NT2/D1 (cell line): ENCODE results near the gene LBHD1.

Source experiments
- DNase-seq: peaks from one replicate; pipeline ENCODE4 v3.0.0-alpha.2; 2011; ENCODE audit warnings: low read depth, low spot score
- H3K27me3 ChIP-seq: 2 replicates; pipeline ENCODE4 v1.6.0; 2011; ENCODE audit warnings: mild to moderate bottlenecking; ENCODE audit not compliant: insufficient read length, insufficient read depth
- H3K36me3 ChIP-seq: 2 replicates; pipeline ENCODE4 v1.6.1; 2011; ENCODE audit warnings: mild to moderate bottlenecking, low read length, mixed read lengths; ENCODE audit not compliant: insufficient read depth, insufficient read length
- H3K4me1 ChIP-seq: 2 replicates; pipeline ENCODE4 v1.5.1; 2011; ENCODE audit not compliant: insufficient read depth, insufficient read length
- H3K4me3 ChIP-seq: 2 replicates; pipeline ENCODE4 v1.5.1; 2011; ENCODE audit warnings: low read depth; ENCODE audit not compliant: insufficient read length
- H3K9ac ChIP-seq: 2 replicates; pipeline ENCODE4 v1.6.0; 2011; ENCODE audit warnings: low read depth; ENCODE audit not compliant: insufficient read length
- H3K9me3 ChIP-seq: 2 replicates; pipeline ENCODE4 v1.5.1; 2011; ENCODE audit warnings: mild to moderate bottlenecking, low read length; ENCODE audit not compliant: insufficient read depth
- SUZ12 ChIP-seq: IDR thresholded peaks from 2 replicates; pipeline ENCODE4 v1.6.1; 2011; ENCODE audit not compliant: insufficient read length, insufficient read depth; ENCODE audit errors: extremely low read depth
- YY1 ChIP-seq: IDR thresholded peaks from 2 replicates; pipeline ENCODE4 v1.6.1; 2011; ENCODE audit not compliant: insufficient read length, insufficient read depth
- ZNF274 ChIP-seq: IDR thresholded peaks from 2 replicates; pipeline ENCODE4 v1.6.1; 2011; ENCODE audit warnings: mild to moderate bottlenecking, low read depth, low read length

The LBHD1 gene

GRCh38 chr11:62712861-62713260 is 40.8 kb upstream of the LBHD1 start:
- H3K4me3 ChIP-seq = no peak overlapping the region
- DNase-seq = no peak
- no peak overlapping the region for H3K9ac ChIP-seq
- TF ChIP-seq ZNF274 (no peak), SUZ12 (no peak), YY1 (no peak)
- H3K27me3 ChIP-seq = no peaks in the 10 kb centered on the region
- peaks cover 76% of the 10 kb centered on the region for H3K36me3 ChIP-seq
- peaks cover 24% of the 10 kb centered on the region for H3K4me1 ChIP-seq
- H3K9me3 ChIP-seq = no peaks in the 10 kb centered on the region

DNA sequence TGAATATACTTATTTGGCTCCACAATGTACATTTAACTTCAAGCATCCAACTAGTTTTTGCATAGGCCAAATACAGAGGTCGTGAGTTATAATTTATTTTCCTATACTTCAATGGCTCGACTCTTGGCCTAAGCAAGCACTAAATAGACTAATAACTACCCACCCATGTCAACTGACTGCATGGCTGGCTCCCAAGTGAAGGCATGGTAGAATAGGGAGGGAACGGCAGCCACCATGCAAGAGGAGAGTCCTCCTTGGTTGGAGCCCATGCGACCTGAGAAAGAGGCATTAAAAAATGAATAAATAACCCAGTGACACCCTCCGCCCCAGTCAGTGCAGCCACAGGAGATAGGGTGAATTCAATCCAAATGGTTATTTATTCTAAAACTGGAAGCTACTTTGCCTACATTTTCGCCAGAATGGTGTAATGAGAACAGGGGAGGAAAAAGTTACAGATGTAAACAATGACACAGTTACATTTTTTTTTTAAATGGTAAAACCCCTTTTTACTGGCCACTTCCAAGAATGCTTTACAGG is 40.3 kb upstream of the LBHD1 start:
- TF ChIP-seq YY1 = no peak
- no peak for TF ChIP-seq ZNF274
- no peak for TF ChIP-seq SUZ12
- Histone ChIP-seq H3K4me3 (no peak overlapping the region), H3K27me3 (no peaks in the 10 kb centered on the region), H3K36me3 (peaks cover 71% of the 10 kb centered on the region), H3K4me1 (peaks cover 27% of the 10 kb centered on the region), H3K9me3 (no peaks in the 10 kb centered on the region), H3K9ac (no peak overlapping the region)
- DNase-seq = no peak

DNA sequence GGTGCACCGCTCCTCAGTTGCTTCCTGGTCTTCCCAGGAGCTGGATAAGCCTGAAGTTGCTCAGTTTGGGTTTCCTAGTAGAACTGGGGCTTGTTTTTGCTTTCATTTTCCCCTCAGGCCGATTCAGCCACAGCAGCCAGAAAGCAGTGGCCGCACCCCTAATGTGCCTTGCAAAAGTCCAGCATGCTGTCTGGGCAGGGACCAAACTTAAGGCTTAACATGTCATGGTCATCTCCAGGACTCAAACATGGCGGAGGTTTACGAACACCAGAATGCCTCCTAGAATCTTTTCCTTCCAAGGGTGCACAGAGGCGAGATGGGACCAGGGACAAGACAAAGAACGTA is 37.9 kb upstream of the LBHD1 start:
- no peaks in the 10 kb centered on the region for H3K9me3 ChIP-seq
- no peak for DNase-seq
- peak overlapping the region; percentile 81 for H3K9ac ChIP-seq
- H3K36me3 ChIP-seq = peaks cover 54% of the 10 kb centered on the region
- no peaks in the 10 kb centered on the region for H3K27me3 ChIP-seq
- TF ChIP-seq YY1 (no peak), SUZ12 (no peak), ZNF274 (no peak)
- H3K4me1 ChIP-seq = peaks cover 27% of the 10 kb centered on the region
- H3K4me3 ChIP-seq = peak overlapping the region; percentile 60

DNA sequence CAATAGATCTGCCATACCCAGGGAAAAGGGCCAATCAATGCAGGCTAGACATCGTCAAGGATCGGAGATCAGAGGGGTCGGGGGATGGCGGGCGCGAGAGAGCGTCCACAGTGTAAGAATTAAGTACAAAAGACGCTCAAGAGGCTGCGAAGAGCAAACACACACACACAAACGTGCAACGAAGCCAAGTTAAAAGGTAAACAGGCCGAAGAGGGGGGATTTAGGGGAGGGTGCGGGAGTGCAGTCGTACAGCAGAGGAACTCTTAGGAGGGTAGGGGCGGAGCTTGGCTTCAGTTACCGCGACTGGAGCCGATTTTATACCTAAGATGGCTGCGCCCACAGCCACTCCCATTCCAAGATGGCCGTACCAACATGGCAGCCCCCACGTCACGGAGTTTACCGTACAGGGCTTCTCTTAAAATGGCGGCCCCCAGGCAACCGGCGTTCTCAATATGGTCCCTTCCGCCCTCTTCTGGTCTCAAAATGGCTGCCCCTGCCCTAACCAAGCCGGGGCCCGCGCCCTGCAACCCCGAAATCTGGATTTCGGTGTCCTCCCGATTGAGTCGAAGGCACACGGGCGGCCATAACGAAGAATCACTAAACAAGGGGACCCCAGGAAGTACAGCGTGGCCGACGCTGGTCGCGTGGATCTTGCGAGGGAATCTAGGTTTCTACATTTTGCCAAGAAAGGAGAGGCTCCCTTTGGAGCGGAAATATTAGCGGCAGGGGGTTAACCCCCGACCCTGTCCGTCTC is 37.4 kb upstream of the LBHD1 start:
- peaks cover 55% of the 10 kb centered on the region for H3K36me3 ChIP-seq
- peak overlapping the region; percentile 60 for H3K4me3 ChIP-seq
- peaks cover 23% of the 10 kb centered on the region for H3K4me1 ChIP-seq
- peak overlapping the region; percentile 81 for H3K9ac ChIP-seq
- DNase-seq = peak; percentile 98
- no peaks in the 10 kb centered on the region for H3K27me3 ChIP-seq
- no peaks in the 10 kb centered on the region for H3K9me3 ChIP-seq
- TF ChIP-seq YY1 (peak; percentile 100), SUZ12 (no peak)

- Histone ChIP-seq H3K27me3 (no peaks in the 10 kb centered on the region), H3K4me1 (peaks cover 21% of the 10 kb centered on the region), H3K4me3 (peak overlapping the region; percentile 60), H3K36me3 (peaks cover 49% of the 10 kb centered on the region), H3K9ac (peak overlapping the region; percentile 76), H3K9me3 (no peaks in the 10 kb centered on the region)
- TF ChIP-seq YY1 = no peak
- TF ChIP-seq ZNF274 = no peak
- TF ChIP-seq SUZ12 = no peak
- DNase-seq = no peak
These were observed 36.7 kb upstream of the LBHD1 start for GRCh38 chr11:62708793-62709192.

DNA sequence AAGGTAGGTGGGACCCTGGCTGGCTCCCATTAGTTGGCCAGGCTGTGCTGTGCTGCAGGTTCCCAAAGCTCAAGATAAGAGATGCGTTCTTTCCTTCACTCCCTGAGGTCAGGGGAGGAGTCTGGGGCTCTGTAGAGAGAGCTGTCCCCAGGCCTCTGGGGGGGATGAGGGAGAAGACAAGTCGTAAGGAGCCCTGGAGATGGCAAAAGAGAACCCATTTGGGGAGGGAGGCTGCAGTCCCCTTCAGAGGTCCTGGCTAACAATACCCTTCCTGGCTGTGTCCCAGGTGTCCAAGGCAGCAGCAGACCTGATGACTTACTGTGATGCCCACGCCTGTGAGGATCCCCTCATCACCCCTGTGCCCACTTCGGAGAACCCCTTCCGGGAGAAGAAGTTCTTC is 36.3 kb upstream of the LBHD1 start:
- Histone ChIP-seq H3K4me1 (peaks cover 18% of the 10 kb centered on the region), H3K36me3 (peaks cover 45% of the 10 kb centered on the region), H3K27me3 (no peaks in the 10 kb centered on the region), H3K9ac (peak overlapping the region; percentile 76), H3K9me3 (no peaks in the 10 kb centered on the region), H3K4me3 (peak overlapping the region; percentile 60)
- no peak for DNase-seq
- TF ChIP-seq SUZ12 (no peak), ZNF274 (no peak), YY1 (no peak)

GRCh38 chr11:62707277-62707861 is 35.3 kb upstream of the LBHD1 start, which contains the start of the genes BSCL2 and GNG3:
Gene BSCL2 (minus strand): TSS chr11:62707424. CDS start chr11:62707195, 229 bp downstream.
Gene GNG3 (plus strand): TSS chr11:62707676. CDS start chr11:62708296, 620 bp downstream.
- Histone ChIP-seq H3K4me1 (peaks cover 17% of the 10 kb centered on the region), H3K4me3 (peak within 1 kb of the TSS; percentile 72), H3K9ac (peak within 1 kb of the TSS; percentile 97), H3K27me3 (no peaks in the 10 kb centered on the region), H3K9me3 (no peaks in the 10 kb centered on the region), H3K36me3 (peaks cover 44% of the 10 kb centered on the region)
- TF ChIP-seq SUZ12 = no peak
- no peak for TF ChIP-seq ZNF274
- no peak for TF ChIP-seq YY1
- DNase-seq = peak; percentile 99
